Mammary epithelial cell (primary cell): ENCODE measurements around the gene PDCD6IP.

Experiments used
- EZH2 ChIP-seq: IDR thresholded peaks from 2 replicates; pipeline ENCODE4 v1.6.1; 2012; ENCODE audit warnings: low read length, inconsistent platforms, borderline replicate concordance
- TF ChIP-seq, protein P1 (sequence below), 2 donors: IDR thresholded peaks in 1 of 2; conservative IDR thresholded peaks in 1 of 2; 2 replicates each; pipeline ENCODE4 v1.5.1; 2011 to 2012; ENCODE audit warnings: inconsistent platforms in 2 of 2, low read length in 2 of 2, mild to moderate bottlenecking in 2 of 2, control low read depth in 1 of 2, low read depth in 1 of 2; ENCODE audit not compliant: insufficient read depth in 1 of 2; ENCODE audit errors: extremely low read depth in 1 of 2

DNA sequence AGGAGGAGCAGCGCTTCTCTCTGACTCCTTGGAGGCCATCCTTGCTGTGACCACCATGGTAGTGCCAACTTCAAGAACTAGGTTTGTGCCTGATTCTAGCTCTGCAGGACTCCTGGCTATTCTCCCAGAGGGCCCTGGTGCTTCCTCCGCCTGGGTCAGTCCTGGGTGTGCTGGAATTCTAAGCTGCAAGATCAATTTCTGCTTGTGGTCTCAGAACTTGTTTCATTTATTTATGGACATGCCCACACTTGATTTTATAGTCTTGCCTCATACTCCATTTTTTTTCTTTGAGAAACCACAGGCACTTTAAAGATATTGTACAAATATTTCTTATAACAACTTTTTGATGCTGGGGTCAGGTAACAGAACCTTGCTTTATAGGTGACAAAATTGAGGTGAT, 87.6 kb downstream of the PDCD6IP start:
- TF ChIP-seq, protein P1, sequence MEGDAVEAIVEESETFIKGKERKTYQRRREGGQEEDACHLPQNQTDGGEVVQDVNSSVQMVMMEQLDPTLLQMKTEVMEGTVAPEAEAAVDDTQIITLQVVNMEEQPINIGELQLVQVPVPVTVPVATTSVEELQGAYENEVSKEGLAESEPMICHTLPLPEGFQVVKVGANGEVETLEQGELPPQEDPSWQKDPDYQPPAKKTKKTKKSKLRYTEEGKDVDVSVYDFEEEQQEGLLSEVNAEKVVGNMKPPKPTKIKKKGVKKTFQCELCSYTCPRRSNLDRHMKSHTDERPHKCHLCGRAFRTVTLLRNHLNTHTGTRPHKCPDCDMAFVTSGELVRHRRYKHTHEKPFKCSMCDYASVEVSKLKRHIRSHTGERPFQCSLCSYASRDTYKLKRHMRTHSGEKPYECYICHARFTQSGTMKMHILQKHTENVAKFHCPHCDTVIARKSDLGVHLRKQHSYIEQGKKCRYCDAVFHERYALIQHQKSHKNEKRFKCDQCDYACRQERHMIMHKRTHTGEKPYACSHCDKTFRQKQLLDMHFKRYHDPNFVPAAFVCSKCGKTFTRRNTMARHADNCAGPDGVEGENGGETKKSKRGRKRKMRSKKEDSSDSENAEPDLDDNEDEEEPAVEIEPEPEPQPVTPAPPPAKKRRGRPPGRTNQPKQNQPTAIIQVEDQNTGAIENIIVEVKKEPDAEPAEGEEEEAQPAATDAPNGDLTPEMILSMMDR (conservative IDR thresholded peaks at IDR 0.05 in 1 of 2, IDR thresholded peaks at IDR 0.05 in 1 of 2; ENCODE audit: extremely low read depth in 1 of 2, insufficient read depth in 1 of 2, low read depth in 1 of 2, low read length in 2 of 2) = no peak
- TF ChIP-seq EZH2 = no peak
